ENCODE results near the gene OR9A2.
A peak's percentile ranks its signal among the peaks of the same experiment; 100 is the strongest.

The OR9A2 gene

GRCh38 chr7:143012409-143012808 is 14.5 kb downstream of the OR9A2 start:
- CTCF ChIA-PET: interaction anchor here (1.5 to 2.1 kb wide), 2 partner anchors 202 to 203 kb away, joined by 15 to 16 read pairs; no protein-coding TSS in a partner anchor
- no peak overlapping the region for H3K4me3 Mint-ChIP-seq
- H3K27ac Mint-ChIP-seq: no peak overlapping the region
- no peaks in the 10 kb centered on the region for H3K36me3 Mint-ChIP-seq
- H3K27me3 Mint-ChIP-seq: peaks cover 33% of the 10 kb centered on the region
- H3K9me3 Mint-ChIP-seq: no peaks in the 10 kb centered on the region
- no peak for DNase-seq
- H3K4me1 Mint-ChIP-seq: no peaks in the 10 kb centered on the region

GRCh38 chr7:143012001-143012400 is 14.9 kb downstream of the OR9A2 start:
- no peaks in the 10 kb centered on the region for H3K9me3 Mint-ChIP-seq
- no peak for DNase-seq
- no peaks in the 10 kb centered on the region for H3K36me3 Mint-ChIP-seq
- CTCF ChIA-PET: interaction anchor here (1.5 kb wide), 1 partner anchor 203 kb away, joined by 15 read pairs; no protein-coding TSS in a partner anchor
- H3K4me1 Mint-ChIP-seq: no peaks in the 10 kb centered on the region
- no peak overlapping the region for H3K4me3 Mint-ChIP-seq
- H3K27me3 Mint-ChIP-seq: peaks cover 30% of the 10 kb centered on the region
- H3K27ac Mint-ChIP-seq: no peak overlapping the region

GRCh38 chr7:143008007-143008901 is 18.7 kb downstream of the OR9A2 start:
- CTCF ChIA-PET: interaction anchor here (0.7 to 12.3 kb wide), 9 partner anchors 8 to 210 kb away, joined by 3 to 206 read pairs (median 4); partner anchors contain the start of gene TAS2R40

GRCh38 chr7:143005632-143006260 is 21.2 kb downstream of the OR9A2 start:
- Mint-ChIP-seq H3K27ac (no peak overlapping the region), H3K27me3 (peaks cover 27% of the 10 kb centered on the region), H3K4me3 (no peak overlapping the region), H3K36me3 (no peaks in the 10 kb centered on the region), H3K9me3 (no peaks in the 10 kb centered on the region), H3K4me1 (peaks cover 8% of the 10 kb centered on the region)
- CTCF ChIA-PET: interaction anchor here (0.5 to 12.3 kb wide), 12 partner anchors 8 to 401 kb away, joined by 3 to 206 read pairs (median 4); partner anchors contain the start of gene TAS2R40
- DNase-seq: no peak

More at GRCh38 chr7:143008007-143008901, 18.7 kb downstream of the OR9A2 start:
- H3K9me3 Mint-ChIP-seq: no peaks in the 10 kb centered on the region
- H3K36me3 Mint-ChIP-seq: no peaks in the 10 kb centered on the region
- no peak overlapping the region for H3K27ac Mint-ChIP-seq
- peaks cover 4% of the 10 kb centered on the region for H3K4me1 Mint-ChIP-seq
- peaks cover 27% of the 10 kb centered on the region for H3K27me3 Mint-ChIP-seq
- peak; percentile 84 for DNase-seq
- no peak overlapping the region for H3K4me3 Mint-ChIP-seq

- CTCF ChIA-PET: interaction anchor here (0.7 to 12.3 kb wide), 35 partner anchors 8 to 1028 kb away, joined by 3 to 206 read pairs (median 5); partner anchors contain the start of genes EPHB6 and TAS2R40
- no peaks in the 10 kb centered on the region for H3K9me3 Mint-ChIP-seq
- peak; percentile 47 for DNase-seq
- no peaks in the 10 kb centered on the region for H3K36me3 Mint-ChIP-seq
- H3K4me1 Mint-ChIP-seq: peaks cover 8% of the 10 kb centered on the region
- peak overlapping the region; percentile 63 for H3K4me3 Mint-ChIP-seq
- H3K27me3 Mint-ChIP-seq: peaks cover 24% of the 10 kb centered on the region
- no peak overlapping the region for H3K27ac Mint-ChIP-seq
These were observed 23.4 kb downstream of the OR9A2 start for GRCh38 chr7:143003393-143004051.

GRCh38 chr7:143002898-143003297 is 24.0 kb downstream of the OR9A2 start:
- H3K27ac Mint-ChIP-seq: no peak overlapping the region

GRCh38 chr7:143002106-143002505 is 24.8 kb downstream of the OR9A2 start:
- Mint-ChIP-seq H3K27ac (no peak overlapping the region), H3K36me3 (no peaks in the 10 kb centered on the region), H3K9me3 (no peaks in the 10 kb centered on the region), H3K4me1 (peaks cover 8% of the 10 kb centered on the region), H3K4me3 (no peak overlapping the region), H3K27me3 (peaks cover 24% of the 10 kb centered on the region)
- no peak for DNase-seq
- CTCF ChIA-PET: interaction anchor here (0.7 to 12.3 kb wide), 24 partner anchors 9 to 699 kb away, joined by 3 to 206 read pairs (median 5); partner anchors contain the start of gene TAS2R40

More at GRCh38 chr7:143002898-143003297, 24.0 kb downstream of the OR9A2 start:
- Mint-ChIP-seq H3K4me1 (peaks cover 8% of the 10 kb centered on the region), H3K4me3 (no peak overlapping the region), H3K9me3 (no peaks in the 10 kb centered on the region), H3K36me3 (no peaks in the 10 kb centered on the region), H3K27me3 (peaks cover 22% of the 10 kb centered on the region)
- DNase-seq: no peak
- CTCF ChIA-PET: interaction anchor here (0.7 to 12.3 kb wide), 38 partner anchors 8 to 1027 kb away, joined by 3 to 206 read pairs (median 5); partner anchors contain the start of genes EPHB6 and TAS2R40

- H3K4me1 Mint-ChIP-seq: peaks cover 8% of the 10 kb centered on the region
- H3K27me3 Mint-ChIP-seq: peaks cover 24% of the 10 kb centered on the region
- no peaks in the 10 kb centered on the region for H3K36me3 Mint-ChIP-seq
- CTCF ChIA-PET: interaction anchor here (0.8 to 12.3 kb wide), 9 partner anchors 35 to 642 kb away, joined by 3 to 206 read pairs (median 18); partner anchors contain the start of gene TAS2R40
- H3K9me3 Mint-ChIP-seq: no peaks in the 10 kb centered on the region
- no peak for DNase-seq
- H3K4me3 Mint-ChIP-seq: no peak overlapping the region
- H3K27ac Mint-ChIP-seq: no peak overlapping the region
These were observed 26.3 kb downstream of the OR9A2 start for GRCh38 chr7:143000648-143001047.

GRCh38 chr7:142999793-143000192 is 27.1 kb downstream of the OR9A2 start:
- Mint-ChIP-seq H3K27me3 (peaks cover 23% of the 10 kb centered on the region), H3K4me3 (no peak overlapping the region), H3K4me1 (peaks cover 8% of the 10 kb centered on the region), H3K36me3 (no peaks in the 10 kb centered on the region), H3K27ac (no peak overlapping the region), H3K9me3 (no peaks in the 10 kb centered on the region)
- no peak for DNase-seq
- CTCF ChIA-PET: interaction anchor here (1.5 to 12.3 kb wide), 5 partner anchors 127 to 503 kb away, joined by 3 to 206 read pairs (median 18); partner anchors contain the start of gene TAS2R40

GRCh38 chr7:142998966-142999365 is 28.0 kb downstream of the OR9A2 start:
- peaks cover 15% of the 10 kb centered on the region for H3K27me3 Mint-ChIP-seq
- H3K36me3 Mint-ChIP-seq: no peaks in the 10 kb centered on the region
- H3K27ac Mint-ChIP-seq: no peak overlapping the region
- H3K4me3 Mint-ChIP-seq: no peak overlapping the region
- no peaks in the 10 kb centered on the region for H3K9me3 Mint-ChIP-seq
- no peak for DNase-seq
- CTCF ChIA-PET: interaction anchor here (1.1 to 12.3 kb wide), 6 partner anchors 117 to 502 kb away, joined by 3 to 206 read pairs (median 5); partner anchors contain the start of gene TAS2R40
- peaks cover 8% of the 10 kb centered on the region for H3K4me1 Mint-ChIP-seq

GRCh38 chr7:142997456-142997989 is 29.4 kb downstream of the OR9A2 start:
- Mint-ChIP-seq H3K36me3 (no peaks in the 10 kb centered on the region), H3K9me3 (no peaks in the 10 kb centered on the region), H3K4me1 (no peaks in the 10 kb centered on the region), H3K4me3 (no peak overlapping the region), H3K27ac (no peak overlapping the region), H3K27me3 (peaks cover 5% of the 10 kb centered on the region)
- CTCF ChIA-PET: interaction anchor here (1.8 kb wide), 1 partner anchor 115 kb away, joined by 3 read pairs; no protein-coding TSS in a partner anchor
- no peak for DNase-seq

GRCh38 chr7:142992427-142992826 is 34.5 kb downstream of the OR9A2 start:
- Mint-ChIP-seq H3K4me1 (no peaks in the 10 kb centered on the region), H3K9me3 (no peaks in the 10 kb centered on the region), H3K4me3 (no peak overlapping the region), H3K27me3 (peaks cover under 1% of the 10 kb centered on the region), H3K27ac (no peak overlapping the region), H3K36me3 (no peaks in the 10 kb centered on the region)
- DNase-seq: no peak
- CTCF ChIA-PET: interaction anchor here (2.1 kb wide), 1 partner anchor 11 kb away, joined by 11 read pairs; no protein-coding TSS in a partner anchor

- Mint-ChIP-seq H3K9me3 (no peaks in the 10 kb centered on the region), H3K27me3 (peaks cover 27% of the 10 kb centered on the region), H3K4me3 (no peak overlapping the region), H3K27ac (no peak overlapping the region), H3K36me3 (no peaks in the 10 kb centered on the region), H3K4me1 (no peaks in the 10 kb centered on the region)
- CTCF ChIA-PET: no interaction called here
- DNase-seq: no peak
These were observed 42.6 kb downstream of the OR9A2 start for GRCh38 chr7:142984297-142984696.

Measured in activated naive CD4-positive, alpha-beta T cell treated with anti-CD3 and anti-CD28 coated beads, Interleukin-2, amount 10 ng/mL, durations not matched to agents 7 days and 5 days (primary cell).